PFSK-1 (cell line): ENCODE measurements around the gene SYT13.

ENCODE experiments used
- FOXP2 ChIP-seq: optimal IDR thresholded peaks from 2 replicates; pipeline ENCODE3; 2011; ENCODE audit warnings: borderline replicate concordance, control low read depth, inconsistent platforms; ENCODE audit not compliant: insufficient read depth; ENCODE audit errors: extremely low read length, extremely low read depth
- POLR2AphosphoS5 ChIP-seq: IDR thresholded peaks from 2 replicates; pipeline ENCODE4 v1.6.1; 2012; ENCODE audit warnings: low read depth, mild to moderate bottlenecking, control low read depth, low read length, moderate library complexity
- REST ChIP-seq, 2 experiments: IDR thresholded peaks; 2 replicates each; pipeline versions ENCODE4 v1.6.1 to v1.8.0; 2011 to 2012; ENCODE audit warnings: low read depth in 2 of 2, low read length in 2 of 2, control low read depth in 1 of 2, inconsistent platforms in 1 of 2, mild to moderate bottlenecking in 1 of 2, moderate library complexity in 1 of 2; ENCODE audit not compliant: insufficient read depth in 1 of 2
- SIN3A ChIP-seq: IDR thresholded peaks from 2 replicates; pipeline ENCODE4 v1.6.1; 2012; ENCODE audit warnings: mild to moderate bottlenecking, low read length, moderate library complexity, borderline replicate concordance; ENCODE audit not compliant: insufficient read depth
- TAF1 ChIP-seq: IDR thresholded peaks from 2 replicates; pipeline ENCODE4 v1.6.1; 2012; ENCODE audit warnings: low read length, control low read depth, borderline replicate concordance; ENCODE audit not compliant: insufficient read depth

Gene SYT13

GRCh38 chr11:45333001-45333971 lies 47.1 kb upstream of the SYT13 start:
- TF ChIP-seq FOXP2 (no peak), TAF1 (no peak), POLR2AphosphoS5 (no peak)

- TF ChIP-seq REST (IDR thresholded peaks at IDR 0.05; ENCODE audit: insufficient read depth in 1 of 2, low read depth in 2 of 2, low read length in 2 of 2) (no peak), TAF1 (no peak), SIN3A (no peak), FOXP2 (no peak), POLR2AphosphoS5 (no peak)
These were observed 46.3 kb upstream of the SYT13 start for GRCh38 chr11:45332276-45332934.

- TF ChIP-seq REST (IDR thresholded peaks at IDR 0.05; ENCODE audit: insufficient read depth in 1 of 2, low read depth in 2 of 2, low read length in 2 of 2) (no peak), FOXP2 (no peak), SIN3A (no peak), TAF1 (no peak), POLR2AphosphoS5 (no peak)
These were observed 45.7 kb upstream of the SYT13 start for GRCh38 chr11:45331839-45332238.

- TF ChIP-seq REST (IDR thresholded peaks at IDR 0.05; ENCODE audit: insufficient read depth in 1 of 2, low read depth in 2 of 2, low read length in 2 of 2) (no peak), SIN3A (no peak)
These were observed 42.6 kb upstream of the SYT13 start for GRCh38 chr11:45328726-45329125.

- TF ChIP-seq TAF1 (no peak), SIN3A (no peak), REST (IDR thresholded peaks at IDR 0.05; ENCODE audit: insufficient read depth in 1 of 2, low read depth in 2 of 2, low read length in 2 of 2) (no peak), POLR2AphosphoS5 (no peak), FOXP2 (no peak)
These were observed 38.3 kb upstream of the SYT13 start for GRCh38 chr11:45324459-45324858.
